Activated CD8-positive, alpha-beta memory T cell treated with anti-CD3 and anti-CD28 coated beads, Interleukin-2, amount 50 U/mL, for 24 hours (primary cell): ENCODE measurements around the gene CNTROB.

Experiments
- DNase-seq: peaks from one replicate; pipeline ENCODE4 v3.0.0-alpha.2; 2020; ENCODE audit errors: extremely low read depth

The CNTROB gene

GRCh38 chr17:7982666-7983065 is 50.7 kb downstream of the CNTROB start:
- DNase-seq, result no peak

GRCh38 chr17:7984904-7985303 is 52.9 kb downstream of the CNTROB start:
- DNase-seq, result no peak

- DNase-seq, result no peak
These were observed 55.3 kb downstream of the CNTROB start for GRCh38 chr17:7987112-7987893.

GRCh38 chr17:7988750-7989178 is 56.8 kb downstream of the CNTROB start:
- DNase-seq, result no peak

- peak; percentile 79 for DNase-seq
These were observed 58.0 kb downstream of the CNTROB start for GRCh38 chr17:7989781-7990655.

GRCh38 chr17:7992516-7992915 is 60.5 kb downstream of the CNTROB start:
- DNase-seq, result no peak

- no peak for DNase-seq
These were observed 60.9 kb downstream of the CNTROB start for GRCh38 chr17:7992924-7993323.

GRCh38 chr17:7993972-7994589 is 62.1 kb downstream of the CNTROB start:
- DNase-seq, result no peak

GRCh38 chr17:7995724-7996123 is 63.7 kb downstream of the CNTROB start:
- no peak for DNase-seq

GRCh38 chr17:7997186-7997585 is 65.2 kb downstream of the CNTROB start:
- DNase-seq, result no peak
